ENCODE measurements around the gene CENPX. TPM values are rescaled to one million over a fixed set of nuclear protein-coding genes. Genes with fewer than 3 reads are reported as not detected.
A peak's percentile ranks its signal among the peaks of the same experiment; 100 is the strongest.

The CENPX gene
- total and polyA plus RNA-seq, 7 donors, result 78.4 to 273 (median 164) TPM

- H3K36me3 ChIP-seq, result peaks cover 0 to 6% (median 0%) of the 10 kb centered on the region in 4 donors
- no peak for DNase-seq
- intact Hi-C loops (cut with DNase I), result no loop called here
- TF ChIP-seq CTCF (IDR thresholded peaks at IDR 0.05) (no peak), EP300 (IDR thresholded peaks at IDR 0.05) (no peak), POLR2AphosphoS5 (IDR thresholded peaks at IDR 0.05) (no peak), POLR2A (IDR thresholded peaks at IDR 0.05) (no peak)
- 87 to 91% methylated on average over 30 of the region's 30 CpGs for WGBS, 2 donors
- no peaks in the 10 kb centered on the region for H3K27me3 ChIP-seq
- peaks cover 0 to 61% (median 54%) of the 10 kb centered on the region in 4 donors for H3K4me1 ChIP-seq
- no peak overlapping the region for H3K4me3 ChIP-seq
- H3K27ac ChIP-seq, result peak overlapping the region in 1 of 4 donors; percentile 69
- no peaks in the 10 kb centered on the region for H3K9me3 ChIP-seq
Measured at GRCh38 chr17:82007495-82008257, 15.0 kb downstream of the CENPX start.

GRCh38 chr17:82007228-82007494 is 15.5 kb downstream of the CENPX start:
- H3K36me3 ChIP-seq, result peaks cover 0 to 6% (median 0%) of the 10 kb centered on the region in 4 donors
- TF ChIP-seq POLR2AphosphoS5 (IDR thresholded peaks at IDR 0.05), result no peak
- no peak for TF ChIP-seq CTCF (IDR thresholded peaks at IDR 0.05)
- no peak for TF ChIP-seq EP300 (IDR thresholded peaks at IDR 0.05)
- TF ChIP-seq POLR2A (IDR thresholded peaks at IDR 0.05), result no peak
- intact Hi-C loops (cut with DNase I), result no loop called here
- no peak for DNase-seq
- H3K4me3 ChIP-seq, result no peak overlapping the region
- H3K9me3 ChIP-seq, result no peaks in the 10 kb centered on the region
- no peaks in the 10 kb centered on the region for H3K27me3 ChIP-seq
- H3K4me1 ChIP-seq, result peaks cover 0 to 59% (median 50%) of the 10 kb centered on the region in 4 donors
- H3K27ac ChIP-seq, result peak overlapping the region in 3 of 4 donors; percentile 42 to 69 (median 53)
- WGBS, 2 donors, result 90 to 96% methylated on average over 6 of the region's 6 CpGs

- H3K27me3 ChIP-seq, result no peaks in the 10 kb centered on the region
- TF ChIP-seq POLR2A (IDR thresholded peaks at IDR 0.05), result no peak
- no peak for TF ChIP-seq CTCF (IDR thresholded peaks at IDR 0.05)
- TF ChIP-seq POLR2AphosphoS5 (IDR thresholded peaks at IDR 0.05), result peak in 1 of 4 donors; percentile 44
- H3K27ac ChIP-seq, result peak overlapping the region in 3 of 4 donors; percentile 42 to 69 (median 53)
- H3K36me3 ChIP-seq, result peaks cover 0 to 6% (median 0%) of the 10 kb centered on the region in 4 donors
- peaks cover 0 to 55% (median 50%) of the 10 kb centered on the region in 4 donors for H3K4me1 ChIP-seq
- WGBS, 2 donors, result 88 to 90% methylated on average over 24 of the region's 24 CpGs
- H3K4me3 ChIP-seq, result no peak overlapping the region
- intact Hi-C loops (cut with DNase I), result no loop called here
- no peaks in the 10 kb centered on the region for H3K9me3 ChIP-seq
- peak; percentile 86 for DNase-seq
Measured at GRCh38 chr17:82006468-82007227, 16.0 kb downstream of the CENPX start.

GRCh38 chr17:82005701-82006348 is 16.9 kb downstream of the CENPX start:
- 91 to 92% methylated on average over 30 of the region's 30 CpGs for WGBS, 2 donors
- H3K27ac ChIP-seq, result no peak overlapping the region
- no peak for DNase-seq

More at GRCh38 chr17:82005701-82006348, 16.9 kb downstream of the CENPX start:
- Histone ChIP-seq H3K4me1 (peaks cover 0 to 55% (median 50%) of the 10 kb centered on the region in 4 donors), H3K36me3 (peaks cover 0 to 6% (median 0%) of the 10 kb centered on the region in 4 donors), H3K9me3 (no peaks in the 10 kb centered on the region), H3K27me3 (no peaks in the 10 kb centered on the region), H3K4me3 (no peak overlapping the region)
- intact Hi-C loops (cut with DNase I), result no loop called here
- TF ChIP-seq EP300 (IDR thresholded peaks at IDR 0.05), result no peak
- no peak for TF ChIP-seq POLR2AphosphoS5 (IDR thresholded peaks at IDR 0.05)
- TF ChIP-seq POLR2A (IDR thresholded peaks at IDR 0.05), result no peak
- TF ChIP-seq CTCF (IDR thresholded peaks at IDR 0.05), result no peak
